Neuronal stem cell (in vitro differentiated cells): ENCODE measurements around the gene BNIPL. TPM values are rescaled to one million over a fixed set of nuclear protein-coding genes. Genes with fewer than 3 reads are reported as not detected.

ENCODE experiments used
- DNase-seq: peaks from one replicate; pipeline ENCODE4 v3.0.0-alpha.2; 2013; ENCODE audit warnings: low spot score
- H2AFZ ChIP-seq: one replicate; pipeline ENCODE4 v1.6.1; 2013; ENCODE audit warnings: mild to moderate bottlenecking, low read length, inconsistent platforms
- H2AK5ac ChIP-seq: 2 replicates; pipeline ENCODE4 v1.6.1; 2013; ENCODE audit warnings: low read depth, mild to moderate bottlenecking, inconsistent platforms, low read length, moderate library complexity, mixed read lengths
- H2BK120ac ChIP-seq: 2 replicates; pipeline ENCODE4 v1.6.1; 2013; ENCODE audit warnings: low read depth, mild to moderate bottlenecking, inconsistent platforms, low read length, moderate library complexity, mixed read lengths
- H2BK12ac ChIP-seq: one replicate; pipeline ENCODE4 v1.6.1; 2013; ENCODE audit warnings: low read length, inconsistent platforms
- H2BK15ac ChIP-seq: 2 replicates; pipeline ENCODE4 v1.6.1; 2013; ENCODE audit warnings: mild to moderate bottlenecking, low read length, inconsistent platforms, mixed read lengths
- H2BK5ac ChIP-seq: one replicate; pipeline ENCODE4 v1.6.1; 2013; ENCODE audit warnings: inconsistent platforms, mild to moderate bottlenecking, low read length, moderate library complexity
- H3K14ac ChIP-seq: one replicate; pipeline ENCODE4 v1.6.1; 2013; ENCODE audit warnings: low read length, inconsistent platforms
- H3K18ac ChIP-seq: 2 replicates; pipeline ENCODE4 v1.6.1; 2013; ENCODE audit warnings: low read length, inconsistent platforms
- H3K23ac ChIP-seq: 2 replicates; pipeline ENCODE4 v1.6.1; 2013; ENCODE audit warnings: low read depth, mild to moderate bottlenecking, mixed read lengths, low read length, inconsistent platforms; ENCODE audit not compliant: poor library complexity
- H3K27ac ChIP-seq: replicated peaks from 3 replicates; pipeline ENCODE4 v1.5.1; 2013; ENCODE audit warnings: low read length, inconsistent platforms
- H3K27me3 ChIP-seq, 3 experiments: 2 replicates each; pipeline ENCODE4 v1.6.1; 2013; ENCODE audit warnings: low read length in 3 of 3, mild to moderate bottlenecking in 2 of 3, inconsistent platforms in 1 of 3, low read depth in 1 of 3, mixed read lengths in 1 of 3, moderate library complexity in 1 of 3; ENCODE audit not compliant: control insufficient read depth in 3 of 3, insufficient read depth in 3 of 3
- H3K36me3 ChIP-seq, 2 donors: replicated peaks in 1 of 2; 2 replicates each; pipeline ENCODE4 v1.6.1; 2013; ENCODE audit warnings: low read length in 2 of 2; ENCODE audit not compliant: control insufficient read depth in 2 of 2, insufficient read depth in 2 of 2
- H3K4ac ChIP-seq: 2 replicates; pipeline ENCODE4 v1.6.1; 2013; ENCODE audit warnings: inconsistent platforms, mild to moderate bottlenecking, low read length, moderate library complexity
- H3K4me1 ChIP-seq, 2 donors: 1 replicate in 1 of 2; 2 replicates in 1 of 2; pipeline ENCODE4 v1.6.1; 2013; ENCODE audit warnings: low read length in 2 of 2, low read depth in 1 of 2; ENCODE audit not compliant: control insufficient read depth in 2 of 2, insufficient read depth in 1 of 2
- H3K4me2 ChIP-seq: one replicate; pipeline ENCODE4 v1.6.1; 2013; ENCODE audit warnings: mild to moderate bottlenecking, low read length, inconsistent platforms; ENCODE audit not compliant: insufficient read depth, poor library complexity, severe bottlenecking
- H3K4me3 ChIP-seq, 2 donors: 2 replicates each; pipeline ENCODE4 v1.5.1; 2013; ENCODE audit warnings: low read length in 2 of 2, mild to moderate bottlenecking in 2 of 2, inconsistent platforms in 1 of 2, moderate library complexity in 1 of 2
- H3K79me1 ChIP-seq: one replicate; pipeline ENCODE4 v1.6.1; 2013; ENCODE audit warnings: low read depth, mild to moderate bottlenecking, inconsistent platforms, low read length, moderate library complexity
- H3K9ac ChIP-seq: one replicate; pipeline ENCODE4 v1.6.1; 2013; ENCODE audit warnings: mild to moderate bottlenecking, low read depth, low read length, inconsistent platforms; ENCODE audit not compliant: poor library complexity
- H3K9me3 ChIP-seq, 2 donors: replicated peaks in 1 of 2; 2 replicates each; pipeline versions ENCODE3 to v1.6.1; 2013; ENCODE audit warnings: low read length in 2 of 2, mild to moderate bottlenecking in 2 of 2, inconsistent platforms in 1 of 2, low read depth in 1 of 2, mixed read lengths in 1 of 2, moderate library complexity in 1 of 2; ENCODE audit not compliant: control insufficient read depth in 2 of 2, insufficient read depth in 1 of 2
- H4K8ac ChIP-seq: one replicate; pipeline ENCODE4 v1.6.1; 2013; ENCODE audit warnings: low read depth, mild to moderate bottlenecking, inconsistent platforms, low read length, moderate library complexity
- H4K91ac ChIP-seq: one replicate; pipeline ENCODE4 v1.6.1; 2013; ENCODE audit warnings: low read length, low read depth, mild to moderate bottlenecking, inconsistent platforms; ENCODE audit not compliant: poor library complexity
- WGBS, 2 donors: extraction: QIAGEN DNeasy Blood & Tissue Kit; methylation state at CpG; one replicate each; pipeline ENCODE4 v1.1.7; 2013; ENCODE audit warnings: missing lambda C conversion rate in 2 of 2, mixed read lengths in 1 of 2; ENCODE audit not compliant: insufficient read length in 2 of 2, insufficient replicate concordance in 1 of 2; ENCODE audit errors: extremely low coverage in 2 of 2; 5-methylcytosine and 5-hydroxymethylcytosine counted together
- polyA plus RNA-seq, 2 experiments: library from polyadenylated mRNA; stranded (reverse); fragments of 200-250 nt; gene quantifications; one replicate each; pipeline ENCODE4 v1.2.3, GENCODE V29; 2013

Gene BNIPL
- 0.40 TPM for polyA plus RNA-seq (2013, experiment 1 of 2)
- 0.26 TPM for polyA plus RNA-seq (2013, experiment 2 of 2)

- Histone ChIP-seq H3K4me3 (no peak within 1 kb of the TSS), H2BK12ac (no peak within 1 kb of the TSS), H3K4me1 (no peaks in the 10 kb centered on the region), H3K4me2 (no peak within 1 kb of the TSS), H3K9me3 (no peaks in the 10 kb centered on the region), H4K91ac (no peak within 1 kb of the TSS), H3K36me3 (peaks cover 12 to 31% of the 10 kb centered on the region in 2 donors), H2AFZ (no peak within 1 kb of the TSS), H3K9ac (no peak within 1 kb of the TSS), H3K27me3 (no peaks in the 10 kb centered on the region), H3K23ac (no peak within 1 kb of the TSS), H3K27ac (no peak within 1 kb of the TSS), H3K14ac (no peak within 1 kb of the TSS), H2AK5ac (no peak within 1 kb of the TSS), H4K8ac (no peak within 1 kb of the TSS), H3K18ac (no peak within 1 kb of the TSS), H2BK15ac (no peak within 1 kb of the TSS), H2BK5ac (no peak within 1 kb of the TSS), H3K79me1 (no peaks in the 10 kb centered on the region), H3K4ac (no peak within 1 kb of the TSS), H2BK120ac (no peak within 1 kb of the TSS)
- no peak for DNase-seq
- no CpG with 5 or more reads among the region's 2 CpGs for whole genome bisulfite sequencing, 2 donors
Measured at GRCh38 chr1:151036356-151036755, at the start of gene BNIPL. Gene BNIPL, plus strand, starts transcription at chr1:151036586. Its CDS starts 140 bp downstream, at chr1:151036726.

- no peak overlapping the region for H4K8ac ChIP-seq
- H3K9me3 ChIP-seq = no peaks in the 10 kb centered on the region
- no peak overlapping the region for H3K4me2 ChIP-seq
- H3K27ac ChIP-seq = no peak overlapping the region
- no peak overlapping the region for H3K9ac ChIP-seq
- no peak overlapping the region for H3K14ac ChIP-seq
- H2AK5ac ChIP-seq = no peak overlapping the region
- no peaks in the 10 kb centered on the region for H3K36me3 ChIP-seq
- no peak overlapping the region for H2BK15ac ChIP-seq
- H3K18ac ChIP-seq = no peak overlapping the region
- H2BK120ac ChIP-seq = no peak overlapping the region
- peaks cover 0 to 2% of the 10 kb centered on the region in 2 donors for H3K4me1 ChIP-seq
- no peak overlapping the region for H4K91ac ChIP-seq
- DNase-seq = no peak
- H3K27me3 ChIP-seq = peaks cover 0 to 20% (median 0%) of the 10 kb centered on the region in 3 experiments
- no peak overlapping the region for H2AFZ ChIP-seq
- no peak overlapping the region for H3K23ac ChIP-seq
- no peaks in the 10 kb centered on the region for H3K79me1 ChIP-seq
- no peak overlapping the region for H2BK5ac ChIP-seq
- H3K4me3 ChIP-seq = no peak overlapping the region
- H3K4ac ChIP-seq = no peak overlapping the region
- WGBS, 2 donors = no CpG with 5 or more reads among the region's 7 CpGs
- no peak overlapping the region for H2BK12ac ChIP-seq
Measured at GRCh38 chr1:150987924-150988323, 48.5 kb upstream of the BNIPL start.

- H3K23ac ChIP-seq = no peak overlapping the region
- WGBS, 2 donors = no CpG with 5 or more reads among the region's 4 CpGs
- H4K91ac ChIP-seq = no peak overlapping the region
- H3K18ac ChIP-seq = no peak overlapping the region
- H3K36me3 ChIP-seq = peaks cover 5 to 7% of the 10 kb centered on the region in 2 donors
- H3K79me1 ChIP-seq = no peaks in the 10 kb centered on the region
- no peak overlapping the region for H3K9ac ChIP-seq
- no peak overlapping the region for H3K4me3 ChIP-seq
- H2BK5ac ChIP-seq = no peak overlapping the region
- H3K14ac ChIP-seq = no peak overlapping the region
- no peak overlapping the region for H3K4me2 ChIP-seq
- no peak overlapping the region for H4K8ac ChIP-seq
- no peak overlapping the region for H2AFZ ChIP-seq
- no peak for DNase-seq
- no peaks in the 10 kb centered on the region for H3K27me3 ChIP-seq
- no peak overlapping the region for H2BK15ac ChIP-seq
- no peak overlapping the region for H2AK5ac ChIP-seq
- no peak overlapping the region for H2BK120ac ChIP-seq
- no peak overlapping the region for H3K27ac ChIP-seq
- no peak overlapping the region for H3K4ac ChIP-seq
- H2BK12ac ChIP-seq = no peak overlapping the region
- peaks cover 0 to 2% of the 10 kb centered on the region in 2 donors for H3K4me1 ChIP-seq
- no peaks in the 10 kb centered on the region for H3K9me3 ChIP-seq
Measured at GRCh38 chr1:150992626-150993025, 43.8 kb upstream of the BNIPL start.

- no peak overlapping the region for H3K23ac ChIP-seq
- no peaks in the 10 kb centered on the region for H3K9me3 ChIP-seq
- H3K4me2 ChIP-seq = no peak overlapping the region
- H2AFZ ChIP-seq = no peak overlapping the region
- no CpG with 5 or more reads among the region's 3 CpGs for WGBS, 2 donors
- no peak overlapping the region for H2BK120ac ChIP-seq
- H3K79me1 ChIP-seq = no peaks in the 10 kb centered on the region
- no peaks in the 10 kb centered on the region for H3K27me3 ChIP-seq
- no peak overlapping the region for H3K4ac ChIP-seq
- no peak for DNase-seq
- H3K4me3 ChIP-seq = no peak overlapping the region
- H3K27ac ChIP-seq = no peak overlapping the region
- H3K18ac ChIP-seq = no peak overlapping the region
- H2AK5ac ChIP-seq = no peak overlapping the region
- H3K36me3 ChIP-seq = peaks cover 9 to 18% of the 10 kb centered on the region in 2 donors
- no peak overlapping the region for H2BK15ac ChIP-seq
- no peak overlapping the region for H3K14ac ChIP-seq
- no peak overlapping the region for H2BK5ac ChIP-seq
- no peak overlapping the region for H3K9ac ChIP-seq
- no peak overlapping the region for H4K91ac ChIP-seq
- no peak overlapping the region for H2BK12ac ChIP-seq
- peaks cover 0 to 2% of the 10 kb centered on the region in 2 donors for H3K4me1 ChIP-seq
- H4K8ac ChIP-seq = no peak overlapping the region
Measured at GRCh38 chr1:150994248-150994647, 42.1 kb upstream of the BNIPL start.
